ENCODE results near the gene IGSF21.

DNA sequence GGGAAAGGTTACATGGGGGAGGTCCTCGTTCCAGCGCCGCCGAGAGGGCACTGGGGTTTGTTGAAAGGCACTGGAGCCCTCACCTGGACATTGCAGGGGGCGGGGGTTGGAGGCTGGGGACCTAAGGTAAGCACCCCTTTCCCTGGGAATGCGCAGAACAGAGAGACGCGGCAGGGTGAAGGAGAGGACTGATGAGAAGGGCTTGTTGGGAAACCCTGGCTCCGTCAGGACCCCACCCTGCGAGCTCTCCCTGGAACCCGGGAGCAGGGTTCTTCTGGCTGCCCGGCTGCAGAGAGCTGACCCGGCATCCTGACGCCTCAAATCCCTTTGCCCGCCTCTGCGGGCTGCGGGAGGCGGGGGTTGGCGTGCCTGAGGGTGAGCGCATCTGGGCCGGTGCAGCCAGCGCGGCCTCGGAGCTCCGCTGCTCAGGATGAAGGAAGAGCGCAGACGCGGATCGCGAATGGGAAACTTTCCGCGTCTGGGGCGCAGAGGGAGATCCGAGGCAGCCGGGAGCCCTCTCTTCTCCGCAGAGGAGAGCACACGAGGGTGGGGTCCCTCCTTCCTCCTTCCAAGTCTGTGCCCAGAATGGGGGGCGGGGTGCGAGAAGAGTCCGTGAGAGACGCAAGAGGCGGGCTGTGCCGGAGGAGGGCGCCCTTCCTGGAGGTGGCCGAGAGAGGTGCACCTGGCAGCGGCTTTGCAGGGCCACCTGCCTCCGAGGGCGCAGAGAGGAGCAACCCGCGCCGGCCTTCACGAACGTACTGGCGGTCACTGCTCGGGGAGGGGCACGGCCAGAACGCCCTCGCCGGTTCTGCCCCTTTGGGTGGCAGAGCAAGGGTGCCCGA lies 2.4 kb downstream of the IGSF21 start:
- TF ChIP-seq CTCF (IDR thresholded peaks at IDR 0.05), result peak in 1 of 6 experiments; percentile 12
- TF ChIP-seq POLR2A (IDR thresholded peaks at IDR 0.05), result no peak
